ENCODE measurements around the gene TMTC4.

GRCh38 chr13:100668408-100668807 is 6.2 kb downstream of the TMTC4 start:
- TF ChIP-seq CTCF (IDR thresholded peaks at IDR 0.05) (no peak), POLR2AphosphoS5 (IDR thresholded peaks at IDR 0.05; ENCODE audit: low read depth, low read length) (no peak), TCF7L2 (IDR thresholded peaks at IDR 0.05; ENCODE audit: low read depth, low read length) (no peak)
